ENCODE results near the gene SH3RF1.

Gene SH3RF1

GRCh38 chr4:169267070-169267469, 3.7 kb downstream of the SH3RF1 start:
- Mint-ChIP-seq H3K27ac (no peak overlapping the region), H3K4me1 (ENCODE audit: low read depth) (peaks cover 3% of the 10 kb centered on the region), H3K36me3 (ENCODE audit: low read depth) (no peaks in the 10 kb centered on the region), H3K9me3 (no peaks in the 10 kb centered on the region), H3K27me3 (ENCODE audit: low read depth) (peaks cover 44% of the 10 kb centered on the region), H3K4me3 (no peak overlapping the region)
- no peak for DNase-seq (ENCODE audit: low spot score)

GRCh38 chr4:169266661-169267060, 4.1 kb downstream of the SH3RF1 start:
- Mint-ChIP-seq H3K4me3 (no peak overlapping the region), H3K9me3 (no peaks in the 10 kb centered on the region), H3K27ac (no peak overlapping the region), H3K4me1 (ENCODE audit: low read depth) (peaks cover 3% of the 10 kb centered on the region), H3K27me3 (ENCODE audit: low read depth) (peaks cover 40% of the 10 kb centered on the region), H3K36me3 (ENCODE audit: low read depth) (no peaks in the 10 kb centered on the region)
- DNase-seq (ENCODE audit: low spot score) = no peak

- H3K27ac Mint-ChIP-seq = no peak overlapping the region
- no peak overlapping the region for H3K4me3 Mint-ChIP-seq
- peaks cover 41% of the 10 kb centered on the region for H3K27me3 Mint-ChIP-seq (ENCODE audit: low read depth)
- DNase-seq (ENCODE audit: low spot score) = no peak
- no peaks in the 10 kb centered on the region for H3K36me3 Mint-ChIP-seq (ENCODE audit: low read depth)
- peaks cover 3% of the 10 kb centered on the region for H3K4me1 Mint-ChIP-seq (ENCODE audit: low read depth)
- no peaks in the 10 kb centered on the region for H3K9me3 Mint-ChIP-seq
Measured at GRCh38 chr4:169266081-169266480, 4.7 kb downstream of the SH3RF1 start.

DNA sequence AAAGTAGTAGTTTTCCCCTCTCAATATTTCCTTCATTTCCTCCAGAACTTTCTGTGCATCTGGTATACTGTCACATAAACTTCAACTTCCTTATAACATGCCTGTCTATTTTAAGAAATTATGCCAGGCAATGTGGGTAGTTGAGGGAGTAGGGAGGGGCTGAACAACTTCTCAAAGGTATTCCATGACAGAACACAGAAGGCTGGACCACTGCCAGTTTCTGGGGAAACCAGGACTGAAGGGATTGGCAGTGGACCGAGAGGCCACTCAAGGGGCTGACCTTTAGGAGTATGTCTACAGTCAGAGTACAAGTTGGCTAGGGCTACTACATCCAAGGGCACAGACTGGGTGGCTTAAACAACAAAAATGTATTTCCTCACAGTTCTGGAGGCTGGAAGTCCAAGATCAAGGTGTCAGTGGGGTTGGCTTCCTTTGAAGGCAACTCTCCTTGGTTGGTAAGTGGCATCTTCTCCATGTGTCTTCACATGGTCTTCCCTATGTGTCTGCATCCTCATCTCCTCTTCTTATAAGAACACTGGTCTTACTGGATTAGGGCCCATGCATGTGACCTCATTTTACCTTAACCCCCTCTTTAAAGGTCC, 6.9 kb downstream of the SH3RF1 start:
- no peak for DNase-seq (ENCODE audit: low spot score)
- Mint-ChIP-seq H3K27ac (no peak overlapping the region), H3K4me3 (no peak overlapping the region), H3K9me3 (no peaks in the 10 kb centered on the region), H3K4me1 (ENCODE audit: low read depth) (no peaks in the 10 kb centered on the region), H3K36me3 (ENCODE audit: low read depth) (no peaks in the 10 kb centered on the region), H3K27me3 (ENCODE audit: low read depth) (peaks cover 31% of the 10 kb centered on the region)

DNA sequence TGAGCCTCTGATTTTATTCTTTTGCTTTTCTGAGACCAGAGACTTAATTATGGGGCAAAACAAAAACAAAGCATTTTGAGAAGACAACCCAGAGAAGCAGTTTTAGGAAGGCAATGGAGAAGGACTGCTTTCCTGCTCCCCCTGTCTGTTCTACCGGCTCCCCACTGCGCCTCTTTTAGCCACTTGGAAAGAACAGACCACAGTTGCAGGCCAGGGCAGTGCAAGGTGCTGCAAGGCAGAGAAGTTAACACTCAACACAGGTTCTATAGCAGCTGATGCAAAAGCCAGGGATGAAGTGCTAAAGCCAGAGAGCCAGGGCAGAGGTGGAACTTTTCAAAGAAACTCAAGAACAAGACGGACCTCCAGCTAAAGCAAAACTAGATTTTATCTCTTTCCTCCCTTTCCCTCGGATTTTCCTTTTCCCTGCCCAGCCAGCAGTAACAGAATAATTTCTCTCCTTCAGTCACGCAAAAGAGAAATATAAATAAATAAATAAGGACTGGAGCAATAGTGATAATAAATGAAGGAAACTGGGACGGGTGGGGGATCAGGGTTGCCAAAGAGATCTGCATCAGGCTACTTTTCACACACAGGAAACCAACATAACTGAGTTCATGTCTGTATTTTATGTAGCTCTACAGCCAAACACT, 10.4 kb downstream of the SH3RF1 start:
- no peak overlapping the region for H3K4me3 Mint-ChIP-seq
- no peaks in the 10 kb centered on the region for H3K9me3 Mint-ChIP-seq

DNA sequence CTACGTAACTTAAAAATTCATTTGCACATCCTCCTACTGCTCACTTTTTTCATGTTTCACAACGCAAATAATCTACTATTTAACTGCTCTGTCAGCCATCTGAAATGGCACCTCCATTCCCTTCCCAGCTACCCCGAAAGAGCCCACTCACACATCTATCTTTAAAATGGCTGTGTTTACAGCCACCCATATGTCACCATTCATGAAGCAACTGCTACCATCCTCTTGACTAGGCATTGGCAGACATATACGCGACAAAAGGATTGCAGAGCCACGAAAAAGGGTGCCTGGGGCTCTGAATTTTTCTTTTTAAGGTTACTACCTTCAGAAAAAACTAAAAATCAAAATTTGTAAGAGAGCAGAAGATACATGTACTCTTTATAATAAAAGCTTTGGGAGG, 11.5 kb downstream of the SH3RF1 start:
- no peak overlapping the region for H3K27ac Mint-ChIP-seq
- H3K4me3 Mint-ChIP-seq = no peak overlapping the region

More for the DNA sequence above, 10.4 kb downstream of the SH3RF1 start:
- Mint-ChIP-seq H3K27ac (no peak overlapping the region), H3K36me3 (ENCODE audit: low read depth) (no peaks in the 10 kb centered on the region), H3K4me1 (ENCODE audit: low read depth) (no peaks in the 10 kb centered on the region), H3K27me3 (ENCODE audit: low read depth) (peaks cover 32% of the 10 kb centered on the region)
- DNase-seq (ENCODE audit: low spot score) = no peak

DNA sequence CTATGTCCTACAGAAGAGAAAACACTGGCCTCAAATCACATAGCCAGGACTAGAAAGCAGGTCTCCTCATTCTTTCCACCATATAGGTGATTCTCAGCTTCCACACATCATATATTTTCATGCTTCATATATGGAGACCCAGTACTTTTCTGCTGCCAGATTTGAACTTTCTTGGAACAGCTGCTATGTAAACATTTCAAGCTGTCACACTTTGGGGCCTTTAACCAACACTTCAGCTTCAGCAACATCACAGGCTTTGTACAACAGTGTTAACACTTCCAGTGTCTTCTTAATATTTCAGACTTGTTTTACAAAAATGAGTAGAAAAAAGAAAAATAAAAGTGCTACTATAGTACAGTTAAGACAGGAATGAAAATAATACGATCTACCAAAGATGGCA, 12.6 kb downstream of the SH3RF1 start:
- H3K4me1 Mint-ChIP-seq (ENCODE audit: low read depth) = no peaks in the 10 kb centered on the region
- no peak overlapping the region for H3K4me3 Mint-ChIP-seq
- no peak for DNase-seq (ENCODE audit: low spot score)
- H3K27me3 Mint-ChIP-seq (ENCODE audit: low read depth) = peaks cover 25% of the 10 kb centered on the region
- H3K9me3 Mint-ChIP-seq = no peaks in the 10 kb centered on the region
- no peaks in the 10 kb centered on the region for H3K36me3 Mint-ChIP-seq (ENCODE audit: low read depth)
- H3K27ac Mint-ChIP-seq = no peak overlapping the region

More for the DNA sequence above, 11.5 kb downstream of the SH3RF1 start:
- no peaks in the 10 kb centered on the region for H3K9me3 Mint-ChIP-seq
- no peaks in the 10 kb centered on the region for H3K36me3 Mint-ChIP-seq (ENCODE audit: low read depth)
- no peaks in the 10 kb centered on the region for H3K4me1 Mint-ChIP-seq (ENCODE audit: low read depth)
- no peak for DNase-seq (ENCODE audit: low spot score)
- H3K27me3 Mint-ChIP-seq (ENCODE audit: low read depth) = peaks cover 30% of the 10 kb centered on the region

DNA sequence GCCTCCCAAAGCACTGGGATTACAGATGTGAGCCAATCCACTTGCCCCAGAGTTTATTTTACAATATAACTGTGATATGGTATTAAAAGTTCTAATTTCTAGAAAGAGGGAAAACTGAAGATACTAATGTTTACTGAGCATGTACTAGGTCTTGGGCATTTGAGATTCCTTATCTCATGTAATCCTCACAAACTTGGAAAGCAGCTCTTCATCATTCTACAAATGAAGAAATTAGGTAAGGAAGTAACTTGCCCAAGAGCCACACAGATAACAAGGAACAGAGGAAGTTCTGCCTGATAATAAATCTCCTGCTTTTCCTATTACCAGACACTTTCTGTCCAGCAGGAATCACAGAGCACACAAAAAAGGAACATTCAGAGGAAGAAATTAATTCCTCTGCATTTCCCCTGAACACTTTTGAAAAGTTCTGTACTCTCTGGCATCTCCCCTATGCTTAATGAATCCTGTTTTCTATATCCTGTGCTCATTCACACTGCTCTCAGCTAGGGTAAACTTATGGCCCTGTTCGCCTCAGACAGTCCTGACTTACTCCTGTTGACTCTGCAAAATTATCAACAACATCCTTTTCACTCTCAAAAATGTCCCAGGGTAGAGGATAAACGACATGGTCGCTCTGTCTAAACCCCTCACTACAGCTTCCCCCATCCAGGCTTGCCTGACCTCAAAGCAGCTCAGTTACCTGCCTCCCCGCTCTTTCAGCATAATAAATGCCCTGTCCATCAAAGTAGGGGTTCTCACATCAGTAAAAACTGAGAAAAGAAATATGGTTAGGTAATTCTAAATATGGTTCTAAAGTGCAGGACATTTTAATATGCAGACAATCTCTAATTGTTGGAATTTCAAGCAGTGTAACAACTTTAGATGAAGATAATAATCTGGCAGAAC, 13.6 kb downstream of the SH3RF1 start:
- H3K36me3 Mint-ChIP-seq (ENCODE audit: low read depth) = no peaks in the 10 kb centered on the region
- peaks cover 23% of the 10 kb centered on the region for H3K27me3 Mint-ChIP-seq (ENCODE audit: low read depth)
- no peak overlapping the region for H3K4me3 Mint-ChIP-seq
- no peaks in the 10 kb centered on the region for H3K9me3 Mint-ChIP-seq
- H3K27ac Mint-ChIP-seq = no peak overlapping the region
- H3K4me1 Mint-ChIP-seq (ENCODE audit: low read depth) = no peaks in the 10 kb centered on the region
- DNase-seq (ENCODE audit: low spot score) = no peak

DNA sequence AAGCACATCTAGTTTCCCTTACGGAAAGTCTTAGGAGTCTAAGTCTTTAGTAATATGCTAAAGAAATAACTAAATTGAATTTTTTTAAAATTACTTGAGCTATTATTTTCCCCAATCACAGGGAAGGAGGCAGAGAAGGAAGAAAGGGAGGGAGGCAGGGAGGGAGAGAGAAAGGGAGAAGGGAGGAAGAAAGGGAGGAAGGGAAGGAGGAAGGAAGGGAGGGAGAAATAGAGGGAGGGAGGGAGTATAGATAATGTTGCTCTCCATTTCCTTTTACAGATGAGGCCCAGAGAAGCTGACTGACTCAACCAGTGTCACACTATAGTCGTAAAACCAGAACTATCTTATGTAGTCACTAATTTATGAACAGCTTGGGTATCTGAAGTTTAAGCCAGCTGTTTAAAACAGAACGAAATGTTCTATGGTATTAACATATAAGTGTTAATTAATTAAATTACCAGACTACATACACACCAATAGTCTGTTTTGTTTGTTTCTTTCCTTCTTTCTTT, 14.6 kb downstream of the SH3RF1 start:
- no peak overlapping the region for H3K27ac Mint-ChIP-seq
- no peak for DNase-seq (ENCODE audit: low spot score)
- no peaks in the 10 kb centered on the region for H3K36me3 Mint-ChIP-seq (ENCODE audit: low read depth)
- H3K4me3 Mint-ChIP-seq = no peak overlapping the region
- H3K27me3 Mint-ChIP-seq (ENCODE audit: low read depth) = peaks cover 18% of the 10 kb centered on the region
- H3K4me1 Mint-ChIP-seq (ENCODE audit: low read depth) = no peaks in the 10 kb centered on the region
- no peaks in the 10 kb centered on the region for H3K9me3 Mint-ChIP-seq

DNA sequence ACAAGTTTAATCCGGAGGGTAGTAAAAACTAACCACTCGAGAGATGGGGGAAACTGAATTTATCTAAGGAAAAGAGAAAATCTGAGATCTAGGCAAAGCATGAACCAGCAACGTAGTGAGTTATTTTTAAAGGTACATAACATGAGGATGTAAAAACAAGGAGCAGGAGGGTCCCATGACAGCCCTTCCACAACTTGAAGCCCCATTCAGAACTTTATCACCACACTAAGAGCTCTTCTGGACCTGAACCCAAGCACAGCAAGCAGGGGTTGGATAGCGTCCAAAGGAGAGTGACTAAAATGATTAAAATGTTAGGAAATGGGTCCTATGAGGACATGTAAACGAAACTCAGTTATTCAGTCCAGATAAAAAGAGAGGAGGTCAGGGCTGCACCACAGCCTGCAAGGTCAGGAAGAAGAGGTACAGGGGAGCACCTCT, 16.2 kb downstream of the SH3RF1 start:
- H3K4me1 Mint-ChIP-seq (ENCODE audit: low read depth) = no peaks in the 10 kb centered on the region
- peaks cover 19% of the 10 kb centered on the region for H3K27me3 Mint-ChIP-seq (ENCODE audit: low read depth)
- no peak overlapping the region for H3K4me3 Mint-ChIP-seq
- DNase-seq (ENCODE audit: low spot score) = no peak
- no peak overlapping the region for H3K27ac Mint-ChIP-seq
- H3K9me3 Mint-ChIP-seq = no peaks in the 10 kb centered on the region
- no peaks in the 10 kb centered on the region for H3K36me3 Mint-ChIP-seq (ENCODE audit: low read depth)

- Mint-ChIP-seq H3K9me3 (no peaks in the 10 kb centered on the region), H3K36me3 (ENCODE audit: low read depth) (no peaks in the 10 kb centered on the region), H3K4me1 (ENCODE audit: low read depth) (no peaks in the 10 kb centered on the region), H3K27ac (no peak overlapping the region), H3K4me3 (no peak overlapping the region), H3K27me3 (ENCODE audit: low read depth) (peaks cover 17% of the 10 kb centered on the region)
- no peak for DNase-seq (ENCODE audit: low spot score)
Measured at GRCh38 chr4:169253904-169254303, 16.9 kb downstream of the SH3RF1 start.

- no peaks in the 10 kb centered on the region for H3K36me3 Mint-ChIP-seq (ENCODE audit: low read depth)
- H3K4me1 Mint-ChIP-seq (ENCODE audit: low read depth) = no peaks in the 10 kb centered on the region
- H3K27ac Mint-ChIP-seq = no peak overlapping the region
- no peaks in the 10 kb centered on the region for H3K9me3 Mint-ChIP-seq
- no peak overlapping the region for H3K4me3 Mint-ChIP-seq
- H3K27me3 Mint-ChIP-seq (ENCODE audit: low read depth) = peaks cover 14% of the 10 kb centered on the region
- DNase-seq (ENCODE audit: low spot score) = no peak
Measured at GRCh38 chr4:169253113-169253671, 17.6 kb downstream of the SH3RF1 start.

- no peak for DNase-seq (ENCODE audit: low spot score)
- Mint-ChIP-seq H3K9me3 (no peaks in the 10 kb centered on the region), H3K27ac (no peak overlapping the region), H3K4me3 (no peak overlapping the region), H3K36me3 (ENCODE audit: low read depth) (no peaks in the 10 kb centered on the region), H3K4me1 (ENCODE audit: low read depth) (no peaks in the 10 kb centered on the region), H3K27me3 (ENCODE audit: low read depth) (peaks cover 11% of the 10 kb centered on the region)
Measured at GRCh38 chr4:169252339-169253112, 18.2 kb downstream of the SH3RF1 start.

Data from T-helper 2 cell treated with Interferon-gamma antibody and Interleukin-4, amounts not matched to agents 5 μg/mL and 100 μg/mL, for 36 hours (primary cell).